Smooth muscle cell (in vitro differentiated cells): Measurements from ENCODE around the gene EVC. TPM values are rescaled to one million over a fixed set of nuclear protein-coding genes. Genes with fewer than 3 reads are reported as not detected.

Experiments used
- DNase-seq: peaks from one replicate; lab custom pipeline; 2025; ENCODE audit not compliant: unreplicated experiment; lab: John Stamatoyannopoulos, UW
- H2AFZ ChIP-seq: fragments of 200-600 bp; sonication (generic); 2 replicates; pipeline ENCODE4 v1.6.0; 2016; ENCODE audit warnings: antibody characterized with exemption, low read depth, mild to moderate bottlenecking
- H3F3A ChIP-seq: fragments of 200-600 bp; sonication (generic); 2 replicates; pipeline ENCODE4 v1.6.0; 2017; ENCODE audit warnings: antibody characterized with exemption, low read depth
- H3K27ac ChIP-seq: fragments of 200-600 bp; sonication (generic); 2 replicates; pipeline ENCODE4 v1.5.1; 2016; ENCODE audit warnings: low read depth, mild to moderate bottlenecking
- H3K27me3 ChIP-seq: fragments of 200-600 bp; sonication (generic); 2 replicates; pipeline ENCODE4 v1.6.1; 2016; ENCODE audit warnings: low read depth, mild to moderate bottlenecking
- H3K36me3 ChIP-seq: fragments of 200-600 bp; sonication (generic); 2 replicates; pipeline ENCODE4 v1.5.1; 2016; ENCODE audit warnings: low read depth
- H3K4me1 ChIP-seq: fragments of 200-600 bp; sonication (generic); 2 replicates; pipeline ENCODE4 v1.5.1; 2016; ENCODE audit warnings: low read depth
- H3K4me2 ChIP-seq: fragments of 200-600 bp; sonication (generic); 2 replicates; pipeline ENCODE4 v1.6.0; 2016; ENCODE audit warnings: mild to moderate bottlenecking
- H3K4me3 ChIP-seq: fragments of 200-600 bp; sonication (generic); 2 replicates; pipeline ENCODE4 v1.5.1; 2016; ENCODE audit warnings: mild to moderate bottlenecking
- H3K79me2 ChIP-seq: fragments of 200-600 bp; sonication (generic); 2 replicates; pipeline ENCODE4 v1.6.0; 2016; ENCODE audit warnings: low read depth, mild to moderate bottlenecking
- H3K9ac ChIP-seq: fragments of 200-600 bp; sonication (generic); 2 replicates; pipeline ENCODE4 v1.6.0; 2016; ENCODE audit warnings: low read depth
- H3K9me3 ChIP-seq: fragments of 200-600 bp; sonication (generic); replicated peaks from 2 replicates; pipeline ENCODE4 v1.5.1; 2016; ENCODE audit warnings: low read depth
- H4K20me1 ChIP-seq: fragments of 200-600 bp; sonication (generic); 2 replicates; pipeline ENCODE4 v1.6.0; 2016; ENCODE audit warnings: low read depth
- WGBS: methylation state at CpG from one replicate; pipeline ENCODE4 v1.1.7; 2016; ENCODE audit warnings: low lambda C conversion rate; 5-methylcytosine and 5-hydroxymethylcytosine counted together
- polyA plus RNA-seq: library from polyadenylated mRNA; unstranded; fragments of >200 nt; fragmentation: Nextera tagmentation; extraction: Ambion mirVana; gene quantifications from 2 replicates; pipeline ENCODE4 v1.2.1, GENCODE V29; 2016
- total RNA-seq: library from RNA; depleted of rRNA; stranded (reverse); fragments of >200 nt; gene quantifications from 2 replicates; pipeline ENCODE4 v1.2.3, GENCODE V29; 2014
- TF ChIP-seq, protein P1 (sequence below): fragments of 200-600 bp; sonication (generic); IDR thresholded peaks from 2 replicates; pipeline ENCODE4 v1.5.1; 2017; ENCODE audit warnings: borderline replicate concordance, mild to moderate bottlenecking, antibody characterized with exemption; ENCODE audit not compliant: insufficient read depth, poor library complexity, severe bottlenecking

The EVC gene
- total and polyA plus RNA-seq, 2 experiments from 2014 or later: 7.5 to 15.5 TPM

DNA sequence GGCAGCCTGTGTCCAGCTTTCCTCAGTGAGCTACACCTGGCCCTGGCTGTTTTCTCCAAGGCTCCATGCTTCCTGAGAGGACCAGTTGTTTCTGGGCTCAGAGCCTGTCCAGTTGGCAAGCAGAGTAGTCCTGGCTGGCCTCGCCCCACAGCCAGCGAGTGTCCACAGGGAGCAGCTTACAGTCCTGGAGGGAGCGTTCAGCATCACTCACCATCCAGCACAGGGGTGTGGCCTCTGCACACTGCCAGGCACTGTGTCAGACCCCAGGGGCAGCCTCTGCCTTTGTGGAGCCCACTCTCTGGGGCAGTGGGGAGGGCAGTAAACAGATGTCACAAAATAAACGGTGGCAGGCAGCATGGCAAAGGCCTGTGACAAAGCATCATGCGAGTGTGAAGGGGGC, 23.9 kb downstream of the EVC start:
- TF ChIP-seq, protein P1, sequence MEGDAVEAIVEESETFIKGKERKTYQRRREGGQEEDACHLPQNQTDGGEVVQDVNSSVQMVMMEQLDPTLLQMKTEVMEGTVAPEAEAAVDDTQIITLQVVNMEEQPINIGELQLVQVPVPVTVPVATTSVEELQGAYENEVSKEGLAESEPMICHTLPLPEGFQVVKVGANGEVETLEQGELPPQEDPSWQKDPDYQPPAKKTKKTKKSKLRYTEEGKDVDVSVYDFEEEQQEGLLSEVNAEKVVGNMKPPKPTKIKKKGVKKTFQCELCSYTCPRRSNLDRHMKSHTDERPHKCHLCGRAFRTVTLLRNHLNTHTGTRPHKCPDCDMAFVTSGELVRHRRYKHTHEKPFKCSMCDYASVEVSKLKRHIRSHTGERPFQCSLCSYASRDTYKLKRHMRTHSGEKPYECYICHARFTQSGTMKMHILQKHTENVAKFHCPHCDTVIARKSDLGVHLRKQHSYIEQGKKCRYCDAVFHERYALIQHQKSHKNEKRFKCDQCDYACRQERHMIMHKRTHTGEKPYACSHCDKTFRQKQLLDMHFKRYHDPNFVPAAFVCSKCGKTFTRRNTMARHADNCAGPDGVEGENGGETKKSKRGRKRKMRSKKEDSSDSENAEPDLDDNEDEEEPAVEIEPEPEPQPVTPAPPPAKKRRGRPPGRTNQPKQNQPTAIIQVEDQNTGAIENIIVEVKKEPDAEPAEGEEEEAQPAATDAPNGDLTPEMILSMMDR: no peak
- WGBS: 99% methylated on average over 5 of the region's 5 CpGs
- Histone ChIP-seq H3K9me3 (no peaks in the 10 kb centered on the region), H3K36me3 (peaks cover 10% of the 10 kb centered on the region), H3K27me3 (no peaks in the 10 kb centered on the region), H3K4me2 (no peak overlapping the region), H3K79me2 (no peaks in the 10 kb centered on the region), H3K27ac (no peak overlapping the region), H2AFZ (no peak overlapping the region), H4K20me1 (peaks cover 18% of the 10 kb centered on the region), H3K4me1 (no peaks in the 10 kb centered on the region), H3K4me3 (no peak overlapping the region), H3F3A (no peaks in the 10 kb centered on the region), H3K9ac (no peak overlapping the region)
- DNase-seq: no peak

DNA sequence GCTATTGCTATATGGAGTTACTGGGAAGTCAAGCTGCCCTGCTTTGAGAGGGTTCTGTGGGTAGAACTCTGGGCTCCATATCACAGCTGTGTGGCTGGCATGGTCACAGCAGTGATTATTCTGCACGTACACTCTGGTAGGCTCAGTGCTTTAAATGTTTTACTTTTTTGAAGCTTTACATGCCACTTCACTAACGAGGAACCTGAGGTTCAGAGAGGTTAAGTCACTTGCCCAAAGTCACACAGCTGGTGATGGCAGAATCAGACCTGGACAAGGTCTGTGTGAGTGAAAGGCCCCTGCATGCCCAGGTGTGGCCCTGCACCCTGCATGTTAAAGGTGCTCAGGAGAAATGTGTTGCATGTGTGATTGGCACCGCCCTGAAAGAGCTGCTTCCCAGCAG, 24.5 kb downstream of the EVC start:
- Histone ChIP-seq H3K79me2 (no peaks in the 10 kb centered on the region), H3K36me3 (peaks cover 8% of the 10 kb centered on the region)
- WGBS: 97% methylated on average over 3 of the region's 3 CpGs

DNA sequence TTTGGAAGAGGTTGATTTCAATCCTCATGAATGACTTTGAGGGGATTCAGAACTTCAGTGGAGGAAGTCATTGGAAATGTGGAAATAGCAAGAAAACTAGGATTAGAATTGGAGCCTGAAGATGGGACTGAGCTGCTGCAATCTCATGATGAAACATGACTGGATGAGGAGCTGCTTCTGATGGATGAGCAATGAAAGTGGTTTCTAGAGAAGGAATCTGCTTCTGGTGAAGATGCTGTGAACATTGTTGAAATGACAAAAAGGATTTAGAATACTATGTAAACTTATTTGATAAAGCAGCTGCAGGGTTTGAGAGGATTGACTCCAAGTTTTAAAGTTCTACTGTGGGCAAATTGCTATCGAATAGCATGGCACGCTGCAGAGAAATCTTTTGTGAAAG, 27.1 kb downstream of the EVC start:
- Histone ChIP-seq H2AFZ (no peak overlapping the region), H3K9ac (no peak overlapping the region), H3K9me3 (no peaks in the 10 kb centered on the region), H3K27ac (no peak overlapping the region), H3K4me3 (no peak overlapping the region), H3K27me3 (no peaks in the 10 kb centered on the region), H3K36me3 (peaks cover 17% of the 10 kb centered on the region), H4K20me1 (no peaks in the 10 kb centered on the region), H3F3A (no peaks in the 10 kb centered on the region), H3K4me2 (no peak overlapping the region), H3K79me2 (no peaks in the 10 kb centered on the region), H3K4me1 (no peaks in the 10 kb centered on the region)
- DNase-seq: no peak
- TF ChIP-seq, protein P1: no peak
- 100% methylated on average over 2 of the region's 2 CpGs for WGBS

More for the DNA sequence above, 24.5 kb downstream of the EVC start:
- Histone ChIP-seq H3K27me3 (no peaks in the 10 kb centered on the region), H3K9me3 (no peaks in the 10 kb centered on the region), H3K27ac (no peak overlapping the region), H3K4me3 (no peak overlapping the region), H3F3A (no peaks in the 10 kb centered on the region), H3K9ac (no peak overlapping the region), H2AFZ (no peak overlapping the region), H3K4me1 (no peaks in the 10 kb centered on the region), H3K4me2 (no peak overlapping the region), H4K20me1 (peaks cover 14% of the 10 kb centered on the region)
- no peak for DNase-seq
- TF ChIP-seq, protein P1: no peak

DNA sequence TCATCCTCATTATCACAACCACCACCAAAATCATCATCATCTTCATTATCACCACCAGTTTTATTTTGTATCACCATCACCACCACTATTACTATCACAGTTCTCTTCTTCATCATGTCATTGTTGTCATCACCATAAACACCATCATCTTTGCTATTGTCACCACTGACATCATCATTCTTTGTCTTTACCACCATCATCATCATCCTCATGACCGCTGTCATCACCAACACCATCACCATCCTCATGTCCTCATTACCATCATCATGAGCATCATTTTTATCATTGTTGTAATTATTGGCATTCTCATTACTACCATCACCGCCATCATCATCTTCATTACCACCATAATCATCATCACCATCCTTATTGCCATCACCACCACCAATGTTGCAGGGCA, 31.4 kb downstream of the EVC start:
- Histone ChIP-seq H3K9me3 (no peaks in the 10 kb centered on the region), H3K36me3 (peaks cover 31% of the 10 kb centered on the region), H3K27me3 (no peaks in the 10 kb centered on the region), H3K79me2 (no peaks in the 10 kb centered on the region), H3K4me2 (no peak overlapping the region), H3F3A (peaks cover 7% of the 10 kb centered on the region), H2AFZ (no peak overlapping the region), H3K4me1 (peaks cover 3% of the 10 kb centered on the region), H3K4me3 (no peak overlapping the region), H4K20me1 (no peaks in the 10 kb centered on the region), H3K27ac (no peak overlapping the region), H3K9ac (no peak overlapping the region)
- TF ChIP-seq, protein P1: no peak
- no peak for DNase-seq
- WGBS: 98% methylated on average over 2 of the region's 2 CpGs
